Smooth muscle cell of the brain vasculature (primary cell): ENCODE results near the gene USP12.
"Not testable (repeated sequence)": the region's sequence is repeated elsewhere in the genome, so short reads cannot be mapped to it uniquely, and the experiment has no call there.

Experiments used
- DNase-seq: peaks from one replicate; pipeline ENCODE4 v3.0.0-alpha.2; 2012; ENCODE audit warnings: low read depth, low spot score

The USP12 gene

DNA sequence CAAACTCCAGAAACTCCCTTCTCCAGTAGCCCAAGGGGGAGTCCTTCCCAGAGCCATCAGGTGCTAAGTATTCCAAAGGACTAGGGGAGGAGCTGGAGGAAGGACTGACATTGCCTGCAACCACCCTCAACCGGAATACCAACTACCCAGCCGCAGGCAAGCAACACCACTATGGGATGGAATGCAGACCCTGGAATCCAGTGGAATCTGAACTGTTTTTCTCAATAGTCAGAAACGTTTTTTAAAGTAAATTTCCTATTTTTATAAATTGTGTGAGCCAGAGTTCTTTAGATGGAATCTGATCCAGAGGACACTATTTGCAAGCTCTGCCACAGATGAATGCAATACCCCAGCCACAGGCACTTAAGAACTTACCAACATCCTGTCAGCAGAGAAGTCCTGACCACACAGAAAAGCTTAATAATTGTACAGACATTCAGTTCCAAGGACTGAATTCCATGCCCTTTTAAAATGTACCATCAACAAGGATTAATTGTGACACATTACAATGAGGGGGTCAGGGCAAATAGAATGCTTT is 92.1 kb downstream of the USP12 start:
- DNase-seq, result no peak

DNA sequence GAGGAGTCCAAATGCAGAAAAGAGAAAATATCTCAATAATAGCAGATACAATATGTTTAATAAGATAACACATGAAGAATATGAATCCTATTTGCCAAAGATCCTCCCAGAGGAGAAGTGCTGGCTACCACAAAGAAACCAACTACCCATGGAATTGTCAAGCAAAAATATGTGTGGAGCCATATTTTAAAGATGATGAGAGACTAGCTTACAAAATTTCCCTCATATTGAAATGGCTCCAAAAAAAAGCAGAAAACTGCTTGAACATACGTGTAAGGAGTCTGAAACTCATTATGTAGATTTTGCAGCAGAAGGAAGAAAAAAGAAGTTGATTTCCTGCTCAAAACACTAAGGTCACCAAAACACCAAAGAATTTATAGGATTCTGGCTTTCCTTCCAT is 94.2 kb downstream of the USP12 start:
- DNase-seq, result no peak

DNA sequence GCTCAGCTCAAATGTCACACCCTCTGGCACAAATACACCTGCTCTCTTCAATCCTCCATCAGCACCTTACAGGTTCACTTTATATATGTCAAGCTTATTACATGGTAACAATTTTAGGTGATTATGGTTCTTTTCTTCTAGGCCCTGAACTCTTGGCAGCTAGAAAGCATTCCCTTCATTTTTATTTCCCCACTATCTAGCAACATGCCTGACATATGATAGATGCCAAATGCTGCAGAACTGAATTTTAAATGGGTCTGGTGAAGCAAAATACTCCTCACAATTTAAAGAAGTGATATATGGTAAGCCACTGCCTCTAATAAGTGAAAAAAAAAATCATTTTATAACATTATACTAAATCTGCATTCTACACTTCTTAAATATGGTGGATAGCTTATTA is 95.2 kb downstream of the USP12 start:
- DNase-seq, result no peak

DNA sequence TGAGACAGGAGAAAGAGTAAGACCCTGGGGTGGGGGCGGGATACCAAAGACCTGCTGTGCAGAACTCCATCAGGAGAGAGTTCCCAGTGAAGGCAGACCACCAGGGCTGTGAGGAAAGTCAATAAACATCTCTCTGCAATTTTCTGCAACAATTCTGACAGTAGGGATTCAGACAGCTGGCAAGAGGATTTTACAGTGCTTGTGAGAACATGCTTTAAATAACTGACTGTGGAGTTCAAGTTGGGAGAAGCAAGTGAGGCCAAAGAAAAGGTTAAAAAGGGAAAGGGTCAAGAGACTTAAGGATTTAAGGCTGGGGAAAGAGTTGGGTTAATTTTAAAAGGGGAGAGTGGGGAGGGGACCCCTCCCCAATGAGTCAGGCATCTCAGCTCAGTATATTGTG is 98.4 kb downstream of the USP12 start:
- DNase-seq, result no peak

DNA sequence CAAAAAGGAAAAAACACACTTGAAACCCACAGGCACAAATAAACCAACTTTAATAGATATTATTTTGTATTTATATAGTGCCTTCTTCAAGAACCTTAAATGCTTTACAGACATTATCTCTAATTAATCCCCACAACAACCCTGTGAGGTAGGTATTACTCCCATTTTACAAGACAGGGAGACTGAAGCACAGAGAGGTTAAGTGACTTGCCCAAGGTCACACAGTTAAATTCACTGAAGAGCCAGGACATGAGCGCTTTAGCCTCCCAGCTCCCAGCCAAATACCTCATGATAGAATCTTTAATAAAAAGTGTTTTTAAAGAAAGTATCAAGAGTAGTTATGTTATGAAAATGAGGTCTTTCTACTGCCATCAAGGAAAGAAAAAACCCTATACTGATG is 105.5 kb downstream of the USP12 start:
- DNase-seq, result not testable (repeated sequence)

DNA sequence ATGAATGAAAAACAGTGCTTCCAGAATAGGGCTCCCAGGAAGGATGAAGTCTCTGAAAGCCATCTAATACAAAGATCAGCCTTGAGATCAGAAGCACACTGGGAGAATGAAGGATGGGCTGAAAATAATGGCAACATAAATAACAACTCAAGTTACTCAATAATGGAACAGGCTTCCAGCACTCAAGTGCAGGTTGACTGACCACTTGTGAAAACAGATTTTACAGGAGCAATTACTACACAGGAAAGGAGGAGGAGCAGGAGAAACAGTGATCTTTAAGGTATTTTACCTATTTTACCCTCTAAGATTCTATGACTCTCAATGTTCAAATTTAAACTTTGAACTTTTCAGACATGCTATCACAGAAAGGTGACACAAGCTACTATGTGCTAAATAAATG is 106.0 kb downstream of the USP12 start:
- DNase-seq, result no peak

DNA sequence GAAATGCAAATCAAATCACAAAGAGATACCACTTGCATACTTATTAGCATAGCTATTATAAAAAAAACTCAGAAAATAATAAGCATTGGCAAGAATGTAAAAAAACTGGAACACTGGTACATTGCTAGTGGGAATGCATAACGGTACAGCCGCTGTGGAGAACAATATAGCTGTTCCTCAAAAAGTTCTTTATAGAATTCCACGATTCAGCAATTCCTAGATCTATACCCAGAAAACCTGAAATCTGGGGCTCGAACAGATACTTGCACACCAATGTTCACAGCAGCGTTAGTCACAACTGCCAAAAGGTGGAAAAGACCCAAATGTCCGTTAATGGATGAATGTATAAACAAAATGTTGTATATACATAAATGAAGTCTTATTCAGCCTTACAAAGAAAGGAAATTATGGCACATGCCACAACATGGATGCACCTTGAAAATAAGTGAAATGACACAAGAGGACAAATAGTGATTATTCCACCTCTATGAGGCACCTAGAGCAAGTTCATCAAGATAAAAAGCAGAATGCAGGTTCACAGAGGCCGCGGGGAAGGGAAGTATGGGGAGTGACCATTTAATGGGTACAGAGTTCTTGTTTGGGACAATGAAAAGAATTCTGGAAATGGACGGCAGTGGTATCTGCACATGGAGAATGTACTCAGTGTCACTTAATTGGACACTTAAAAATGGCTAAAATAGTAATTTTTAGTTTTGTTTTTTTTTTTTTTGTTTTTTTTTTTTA is 107.2 kb downstream of the USP12 start:
- DNase-seq, result no peak

DNA sequence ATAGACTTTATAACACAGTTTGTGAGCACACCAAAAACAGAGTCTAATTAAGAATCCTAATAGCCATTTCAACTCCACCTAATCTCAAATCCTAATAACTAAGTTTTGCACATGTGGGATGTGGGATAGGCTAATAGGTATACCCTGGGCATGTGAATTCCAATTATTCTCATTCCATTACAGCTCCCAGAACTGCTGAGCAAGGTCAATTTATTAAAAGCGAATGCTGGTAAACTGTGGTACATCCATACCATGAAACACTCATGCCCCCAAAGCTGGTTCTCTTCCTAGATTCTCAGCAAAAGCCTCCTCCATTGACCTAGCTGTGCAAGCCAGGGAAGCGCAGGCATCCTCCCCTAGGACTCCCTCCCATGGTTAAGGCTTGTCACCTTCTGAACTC is 113.8 kb downstream of the USP12 start:
- no peak for DNase-seq

DNA sequence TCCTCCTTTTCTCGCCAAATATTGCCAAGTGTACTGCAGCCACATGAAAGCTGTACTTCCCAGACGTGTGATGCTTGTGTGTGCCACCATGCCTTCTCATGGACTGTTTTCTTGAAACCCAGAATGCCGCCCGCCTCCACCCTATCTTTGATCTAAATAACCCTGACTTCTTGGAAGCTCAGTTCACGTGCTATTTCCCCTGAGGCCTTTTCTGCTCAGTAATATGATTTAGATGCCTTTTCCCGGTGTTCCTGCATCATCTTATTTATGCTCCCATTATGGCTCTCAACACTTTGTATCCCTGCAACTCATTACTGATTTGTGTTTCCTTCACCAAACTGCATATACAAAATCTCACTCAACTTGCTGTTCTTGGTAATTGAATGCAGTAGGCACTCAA is 116.1 kb downstream of the USP12 start:
- no peak for DNase-seq

DNA sequence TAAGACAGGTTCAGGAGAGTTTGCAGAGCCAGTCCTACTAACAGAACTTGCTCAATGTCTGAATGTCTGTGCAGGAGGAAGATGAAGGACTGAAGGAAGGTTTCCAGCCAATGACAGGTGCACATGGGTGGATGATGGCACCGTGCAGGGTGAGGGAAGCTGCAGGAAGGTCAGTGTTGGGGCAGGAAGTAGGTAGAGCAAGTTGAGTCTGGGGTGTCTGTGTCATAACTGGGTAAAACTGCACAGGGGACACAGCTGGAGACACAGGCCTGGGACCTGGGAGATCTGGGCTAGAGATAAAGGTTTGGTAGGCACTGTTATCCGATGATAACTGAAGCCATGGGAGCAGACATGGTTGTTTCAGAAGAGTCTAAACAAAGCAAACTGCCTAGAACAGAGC is 116.9 kb downstream of the USP12 start:
- DNase-seq, result no peak

DNA sequence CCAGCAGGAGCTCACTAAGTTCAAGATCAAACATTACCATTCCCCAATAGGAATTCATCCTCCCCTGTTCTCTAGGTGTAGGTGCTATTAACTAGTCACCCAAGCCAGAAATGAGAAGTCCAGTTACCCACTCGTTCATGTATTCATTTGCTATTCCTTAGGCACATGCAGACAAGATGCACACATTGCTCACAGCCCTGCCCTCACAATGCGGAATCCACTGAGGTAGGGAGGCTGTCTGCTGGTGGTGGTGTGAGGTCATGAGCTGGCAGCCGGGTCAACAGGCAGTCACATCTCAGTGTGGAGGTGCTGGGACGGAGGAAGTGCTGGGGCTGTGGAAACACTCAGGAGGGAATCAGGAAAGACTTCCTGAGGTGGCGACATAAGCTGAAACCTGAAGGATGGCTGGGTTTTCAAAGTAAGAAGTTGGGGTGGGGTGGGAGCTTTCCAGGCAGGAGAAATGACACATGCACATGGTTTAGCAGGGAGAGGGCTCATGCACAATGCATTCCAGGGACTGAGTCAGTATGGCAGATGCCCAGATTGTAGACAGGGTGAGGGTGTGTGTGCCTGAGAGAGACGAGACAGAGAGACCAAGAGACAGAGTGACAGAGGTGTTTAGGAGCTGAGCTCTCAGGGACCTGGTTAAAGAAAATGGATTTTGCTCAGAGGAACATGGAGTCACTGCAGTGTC is 117.6 kb downstream of the USP12 start:
- DNase-seq, result no peak

DNA sequence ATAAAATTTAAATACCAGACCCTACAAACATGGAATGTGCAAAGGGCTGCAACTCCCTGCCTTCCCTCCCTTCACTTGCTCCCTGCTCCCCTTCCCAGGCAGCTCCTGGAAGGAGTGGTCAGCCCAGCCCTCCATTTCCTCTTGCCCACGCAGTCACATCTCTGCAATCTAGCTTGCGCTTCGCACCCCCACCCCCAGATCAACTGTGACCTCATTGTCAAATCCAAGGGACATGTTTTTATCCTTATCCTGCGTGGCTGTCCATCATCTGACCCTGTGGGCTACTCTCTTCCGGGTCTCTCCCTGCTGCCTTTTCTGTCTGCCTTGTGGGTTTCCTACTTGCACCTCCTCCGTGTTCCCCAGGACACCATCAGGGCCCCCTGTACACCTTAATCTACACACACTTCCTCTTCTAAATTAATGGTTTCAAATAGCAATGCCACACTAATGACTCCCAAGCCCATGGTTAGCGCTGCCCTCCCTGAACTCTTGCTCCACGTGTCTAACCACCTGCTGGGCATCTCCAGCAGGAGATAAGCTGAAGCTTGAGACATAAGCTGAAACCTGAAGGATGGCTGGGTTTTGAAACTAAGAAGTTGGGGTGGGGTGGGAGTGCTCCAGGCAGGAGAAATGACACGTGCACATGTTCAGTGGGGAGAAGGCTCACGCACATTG is 118.3 kb downstream of the USP12 start:
- DNase-seq, result no peak

DNA sequence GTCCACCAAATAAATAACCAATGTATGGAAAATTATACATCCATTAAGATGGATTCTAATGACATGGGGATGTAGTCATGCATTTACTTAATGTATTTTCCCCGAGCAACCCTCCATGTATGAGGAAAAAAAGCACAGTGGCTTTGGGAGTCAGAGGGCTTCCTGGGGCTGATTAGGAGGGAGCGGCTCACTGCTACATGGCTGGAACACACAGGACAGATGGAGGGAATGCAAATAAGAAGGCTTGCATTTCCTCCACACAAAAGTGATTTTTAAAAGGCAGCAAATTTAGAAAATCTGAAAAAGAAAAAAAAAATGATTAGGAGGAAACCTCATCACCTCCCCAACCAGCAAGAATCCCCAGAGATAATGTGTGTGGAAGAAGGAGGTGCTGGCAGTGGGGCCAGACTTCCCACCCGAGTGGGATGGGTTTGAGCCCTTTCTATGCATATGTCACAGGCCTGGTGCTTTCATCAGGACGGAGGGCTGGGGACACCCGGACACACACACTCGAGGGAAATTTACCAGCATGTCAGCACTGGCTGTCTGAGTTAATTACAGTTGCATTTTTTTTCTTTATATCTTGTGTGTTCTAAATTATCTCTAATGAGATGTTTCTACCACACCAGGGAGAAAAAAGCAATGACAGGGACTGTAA is 118.9 kb downstream of the USP12 start:
- DNase-seq, result no peak

DNA sequence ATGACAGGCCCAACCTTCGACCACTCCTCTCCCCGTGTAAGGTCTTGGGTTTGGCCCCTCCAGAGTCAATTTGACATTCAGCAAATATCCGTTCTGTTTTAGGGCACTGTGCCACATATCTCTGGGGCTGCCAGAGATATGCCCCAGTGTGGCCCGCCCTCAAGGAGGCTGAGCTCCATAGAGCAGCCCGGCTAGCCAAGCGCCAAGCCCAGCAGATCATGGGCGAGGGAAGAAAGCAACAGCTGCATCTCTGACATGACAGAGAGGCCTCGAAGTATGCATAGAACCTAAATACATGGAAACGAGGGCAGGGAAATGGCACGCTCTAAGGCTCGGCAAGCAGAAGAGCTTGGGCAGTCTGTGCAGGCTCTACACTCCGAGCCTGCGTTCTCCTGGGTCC is 124.5 kb downstream of the USP12 start:
- no peak for DNase-seq

DNA sequence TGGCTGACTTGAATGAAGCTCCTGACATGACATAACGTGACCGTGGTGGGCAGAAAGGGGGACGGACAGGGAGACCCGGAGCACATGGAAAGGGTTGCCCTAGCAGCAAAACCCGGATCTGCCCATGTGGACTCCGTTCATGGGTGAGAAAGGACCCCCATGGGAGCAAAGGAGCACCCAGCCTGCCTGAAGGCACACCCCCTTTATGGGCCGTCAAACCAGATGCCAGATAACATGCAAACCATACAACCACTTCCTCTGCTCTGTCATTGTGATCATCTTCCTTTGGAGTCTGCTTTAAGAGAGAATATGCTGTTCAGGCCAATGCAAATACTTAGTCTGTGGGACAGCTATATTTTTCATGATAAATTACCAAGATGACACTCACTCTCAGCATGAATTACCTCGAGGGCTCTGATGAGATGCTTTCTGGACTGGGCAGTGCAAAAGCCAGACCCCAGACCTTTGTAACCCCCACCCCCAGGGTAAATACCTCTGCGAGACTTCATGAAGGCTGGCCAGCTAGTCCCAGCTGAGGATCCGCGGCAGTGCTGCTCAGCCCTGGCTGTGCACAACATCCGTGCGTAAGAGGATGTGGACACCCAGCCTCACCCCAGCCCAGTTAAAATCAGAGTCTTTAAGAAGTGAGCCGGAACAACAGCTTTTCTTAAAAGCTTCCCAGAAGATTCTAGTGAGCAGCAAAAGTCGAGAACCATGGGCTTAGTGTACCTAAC is 126.6 kb downstream of the USP12 start:
- no peak for DNase-seq

DNA sequence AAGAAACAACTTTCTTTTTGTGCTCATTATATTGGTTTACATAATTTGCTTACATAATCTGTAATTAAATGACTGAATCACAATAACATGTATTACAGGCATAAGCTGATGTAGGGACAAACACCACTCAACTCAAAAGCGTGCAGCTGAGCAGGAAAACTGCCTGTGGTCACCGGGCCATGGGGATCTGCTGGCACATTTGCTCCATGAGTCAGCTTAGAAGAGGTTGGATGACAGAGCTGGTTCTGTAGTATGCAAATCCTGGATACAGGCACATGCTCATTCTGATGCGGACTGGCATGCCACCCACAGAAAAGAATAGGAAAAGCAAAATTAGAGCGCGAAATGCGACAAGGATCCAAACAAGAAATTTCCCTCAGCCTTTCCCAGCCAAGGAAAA is 128.6 kb downstream of the USP12 start:
- DNase-seq, result peak; percentile 76

DNA sequence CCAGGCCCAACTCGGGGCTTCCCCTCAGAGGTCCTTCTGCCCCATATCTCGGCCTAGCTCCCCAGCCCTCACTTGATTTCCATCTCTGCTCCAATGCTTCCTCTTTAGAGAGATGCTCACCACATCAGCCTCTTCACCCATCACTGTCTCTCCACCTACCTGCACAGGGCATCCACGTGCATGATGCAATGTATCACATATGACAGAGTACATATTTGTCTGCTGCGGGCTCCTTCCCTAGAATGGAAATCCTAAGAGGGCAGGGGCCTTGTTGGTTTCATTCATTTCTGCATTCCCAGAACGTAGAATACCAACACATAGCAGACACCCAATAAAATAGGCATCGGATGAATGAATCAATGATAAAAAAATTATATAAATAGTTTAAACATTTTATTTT is 130.3 kb downstream of the USP12 start:
- DNase-seq, result no peak

DNA sequence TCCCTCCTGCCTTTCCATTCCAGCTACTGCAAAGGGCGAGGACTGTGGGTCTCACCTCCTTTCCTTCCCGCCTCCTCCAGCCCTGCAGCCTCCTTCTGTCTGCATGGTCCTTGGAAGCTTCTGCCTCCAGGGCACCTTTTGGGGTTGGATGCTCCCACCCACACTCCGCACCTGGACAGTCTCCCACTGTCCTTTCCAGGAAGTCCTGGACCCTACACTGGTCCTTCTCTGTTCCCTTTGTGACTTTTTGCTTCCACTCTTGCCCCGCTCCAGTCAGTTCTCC is 130.8 kb downstream of the USP12 start:
- no peak for DNase-seq

DNA sequence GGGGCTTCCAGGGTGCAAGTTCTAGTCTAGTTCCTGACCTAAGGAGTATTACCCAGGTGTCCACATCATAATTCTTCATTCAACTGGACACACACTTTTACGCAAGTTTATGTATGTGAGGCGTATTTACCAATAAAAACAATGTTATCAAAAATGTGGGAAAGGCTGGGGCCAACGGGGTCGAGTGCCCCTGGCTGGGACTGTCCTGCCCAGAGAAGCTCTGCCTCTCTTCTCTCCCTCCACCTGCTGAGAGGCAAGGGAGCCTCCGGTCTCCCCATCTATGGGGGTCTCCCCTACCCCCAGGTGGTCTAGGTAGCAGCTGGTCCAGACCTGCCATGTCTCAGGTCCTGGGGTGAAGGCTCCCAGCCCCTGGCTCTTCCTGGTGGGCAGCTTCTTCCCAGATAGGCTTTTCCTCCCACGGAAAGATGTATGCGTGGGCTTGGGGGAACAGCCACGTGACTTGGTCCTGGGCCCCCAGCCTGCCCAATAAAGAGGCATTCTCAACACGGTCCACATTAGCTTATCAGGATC is 132.4 kb downstream of the USP12 start:
- no peak for DNase-seq

DNA sequence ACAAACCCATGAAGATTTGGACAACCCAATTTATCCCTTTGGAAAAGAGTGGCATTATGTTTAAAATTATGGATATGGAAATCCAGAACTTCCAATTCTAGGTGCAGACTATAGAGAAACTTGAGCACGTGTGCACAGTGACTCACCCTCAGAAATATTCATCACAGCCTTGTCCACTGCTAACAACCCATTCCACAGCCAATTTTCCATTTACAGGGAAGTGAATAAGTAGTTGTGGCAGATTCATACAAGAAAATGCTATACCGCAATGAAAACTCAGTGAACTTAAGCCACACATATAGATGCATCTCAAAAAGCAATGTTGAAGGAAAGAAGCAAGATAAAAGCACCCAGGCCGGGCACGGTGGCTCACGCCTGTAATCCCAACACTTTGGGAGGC is 133.3 kb downstream of the USP12 start:
- no peak for DNase-seq

DNA sequence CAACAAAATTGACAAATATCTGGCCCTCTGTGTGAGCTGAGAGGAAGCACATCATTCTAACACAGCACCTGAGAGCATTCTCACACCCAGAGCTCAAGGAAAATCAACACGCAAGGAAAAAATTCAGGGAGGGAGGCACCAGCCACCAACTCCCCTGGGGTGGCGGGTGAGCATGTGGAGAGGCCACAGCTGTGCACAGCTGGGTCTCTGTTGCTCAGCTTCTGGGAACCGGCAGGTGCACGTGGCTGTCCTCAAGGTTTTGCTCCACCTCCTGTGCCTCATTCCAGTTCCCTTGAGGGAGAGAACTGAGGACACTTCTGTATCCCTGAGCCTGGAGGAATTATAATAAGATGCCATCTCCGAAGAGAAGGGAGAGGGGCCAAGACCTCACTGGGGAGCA is 134.0 kb downstream of the USP12 start:
- DNase-seq, result no peak
